HG03457 (cell line): ENCODE measurements around the gene THADA.
"Not testable (repeated sequence)": the region's sequence is repeated elsewhere in the genome, so short reads cannot be mapped to it uniquely, and the experiment has no call there.

Experiments used
- ATAC-seq: cut with Tn5 transposase; IDR thresholded peaks from one replicate; pipeline ENCODE4 v1.9.1; 2021; ENCODE audit warnings: moderate number of reproducible peaks; ENCODE audit not compliant: unreplicated experiment

The THADA gene

GRCh38 chr2:43419876-43420275, 176.0 kb downstream of the THADA start:
- no peak for ATAC-seq

GRCh38 chr2:43419243-43419642, 176.6 kb downstream of the THADA start:
- ATAC-seq = no peak

GRCh38 chr2:43418680-43419079, 177.2 kb downstream of the THADA start:
- ATAC-seq = no peak

GRCh38 chr2:43417300-43417699, 178.5 kb downstream of the THADA start:
- ATAC-seq = no peak

- ATAC-seq = no peak
Observed at GRCh38 chr2:43415592-43415991, 180.2 kb downstream of the THADA start.

- no peak for ATAC-seq
Observed at GRCh38 chr2:43414586-43415135, 181.2 kb downstream of the THADA start.

- no peak for ATAC-seq
Observed at GRCh38 chr2:43414033-43414432, 181.8 kb downstream of the THADA start.

GRCh38 chr2:43412114-43412753, 183.6 kb downstream of the THADA start:
- no peak for ATAC-seq

- no peak for ATAC-seq
Observed at GRCh38 chr2:43410055-43410604, 185.7 kb downstream of the THADA start.

- ATAC-seq = no peak
Observed at GRCh38 chr2:43408407-43409160, 187.3 kb downstream of the THADA start.

GRCh38 chr2:43407935-43408334, 187.9 kb downstream of the THADA start:
- ATAC-seq = no peak

- no peak for ATAC-seq
Observed at GRCh38 chr2:43406651-43407279, 189.1 kb downstream of the THADA start.

GRCh38 chr2:43405829-43406228, 190.0 kb downstream of the THADA start:
- ATAC-seq = no peak

GRCh38 chr2:43402452-43402937, 193.3 kb downstream of the THADA start:
- ATAC-seq = peak; percentile 44

- peak; percentile 73 for ATAC-seq
Observed at GRCh38 chr2:43402002-43402401, 193.8 kb downstream of the THADA start.

- ATAC-seq = no peak
Observed at GRCh38 chr2:43400508-43400907, 195.3 kb downstream of the THADA start.

- no peak for ATAC-seq
Observed at GRCh38 chr2:43399515-43400264, 196.1 kb downstream of the THADA start.

- no peak for ATAC-seq
Observed at GRCh38 chr2:43399098-43399497, 196.7 kb downstream of the THADA start.

GRCh38 chr2:43397821-43398220, 198.0 kb downstream of the THADA start:
- no peak for ATAC-seq

GRCh38 chr2:43397411-43397810, 198.4 kb downstream of the THADA start:
- ATAC-seq = no peak

GRCh38 chr2:43396344-43396743, 199.5 kb downstream of the THADA start:
- ATAC-seq = not testable (repeated sequence)
